Upper lobe of left lung (tissue), 4 donors: ENCODE results near the gene TOR4A.

Experiments
- CTCF ChIP-seq, 6 experiments: fragments of 450-650 bp in 4 of 6; fragments of 200-600 bp in 2 of 6; sonication (generic) in 2 of 6; IDR thresholded peaks; one replicate each; pipeline ENCODE4 v1.5.1; 2016 to 2019; ENCODE audit warnings: antibody characterized with exemption in 6 of 6
- POLR2AphosphoS5 ChIP-seq, 2 donors: sonication (generic); formaldehyde crosslinking; IDR thresholded peaks; one replicate each; pipeline ENCODE4 v1.5.1; 2017; ENCODE audit warnings: antibody characterized with exemption in 2 of 2

GRCh38 chr9:137268538-137269201 is 8.9 kb upstream of the TOR4A start:
- TF ChIP-seq POLR2AphosphoS5 (IDR thresholded peaks at IDR 0.05) = no peak
- no peak for TF ChIP-seq CTCF (IDR thresholded peaks at IDR 0.05)
